Measurements from ENCODE around the gene RASSF8.

RASSF8 gene

DNA sequence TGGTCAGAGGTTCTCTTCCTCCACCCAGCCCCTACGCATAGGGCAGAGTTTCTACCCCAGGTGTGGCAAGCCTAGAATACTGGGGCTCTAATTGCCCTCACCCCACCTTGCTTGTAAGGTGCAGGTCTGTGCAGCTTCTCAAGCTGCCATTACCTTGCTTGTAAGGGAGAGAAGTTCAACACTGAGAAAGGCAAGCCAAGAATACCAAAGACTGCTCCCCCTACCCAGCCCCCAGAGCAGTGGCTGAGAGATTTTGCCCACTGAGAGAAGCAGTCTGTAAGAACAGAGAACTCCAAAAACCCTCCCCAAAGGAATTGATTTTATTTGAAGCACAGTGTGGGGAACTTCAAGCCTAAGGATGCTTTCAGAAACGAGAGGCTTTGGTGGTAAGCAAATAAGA lies 63.1 kb downstream of the RASSF8 start:
- H3K36me3 ChIP-seq (ENCODE audit: control insufficient read depth, insufficient read depth, low read length): no peaks in the 10 kb centered on the region
- H3K9ac ChIP-seq (ENCODE audit: low read length): no peak overlapping the region
- H3K4me1 ChIP-seq (ENCODE audit: control insufficient read depth, insufficient read depth, low read length): no peaks in the 10 kb centered on the region
- H3K9me3 ChIP-seq (ENCODE audit: control insufficient read depth, low read length): no peaks in the 10 kb centered on the region
- H3K4me3 ChIP-seq (ENCODE audit: low read length): no peak overlapping the region
- H3K27me3 ChIP-seq (ENCODE audit: control insufficient read depth, insufficient read depth, low read length): no peaks in the 10 kb centered on the region

GRCh38 chr12:26022043-26022442 lies 63.6 kb downstream of the RASSF8 start:
- Histone ChIP-seq H3K27me3 (ENCODE audit: control insufficient read depth, insufficient read depth, low read length) (no peaks in the 10 kb centered on the region), H3K4me1 (ENCODE audit: control insufficient read depth, insufficient read depth, low read length) (peaks cover under 1% of the 10 kb centered on the region), H3K9me3 (ENCODE audit: control insufficient read depth, low read length) (no peaks in the 10 kb centered on the region), H3K4me3 (ENCODE audit: low read length) (no peak overlapping the region), H3K9ac (ENCODE audit: low read length) (no peak overlapping the region), H3K36me3 (ENCODE audit: control insufficient read depth, insufficient read depth, low read length) (no peaks in the 10 kb centered on the region)

- Histone ChIP-seq H3K9me3 (ENCODE audit: control insufficient read depth, low read length) (no peaks in the 10 kb centered on the region), H3K36me3 (ENCODE audit: control insufficient read depth, insufficient read depth, low read length) (no peaks in the 10 kb centered on the region), H3K27me3 (ENCODE audit: control insufficient read depth, insufficient read depth, low read length) (no peaks in the 10 kb centered on the region), H3K4me3 (ENCODE audit: low read length) (no peak overlapping the region), H3K9ac (ENCODE audit: low read length) (no peak overlapping the region), H3K4me1 (ENCODE audit: control insufficient read depth, insufficient read depth, low read length) (peaks cover 4% of the 10 kb centered on the region)
Observed at GRCh38 chr12:26026713-26027112, 68.2 kb downstream of the RASSF8 start.

GRCh38 chr12:26027401-26027800 lies 68.9 kb downstream of the RASSF8 start:
- no peaks in the 10 kb centered on the region for H3K27me3 ChIP-seq (ENCODE audit: control insufficient read depth, insufficient read depth, low read length)
- no peak overlapping the region for H3K9ac ChIP-seq (ENCODE audit: low read length)
- no peaks in the 10 kb centered on the region for H3K36me3 ChIP-seq (ENCODE audit: control insufficient read depth, insufficient read depth, low read length)
- no peaks in the 10 kb centered on the region for H3K9me3 ChIP-seq (ENCODE audit: control insufficient read depth, low read length)
- H3K4me1 ChIP-seq (ENCODE audit: control insufficient read depth, insufficient read depth, low read length): peaks cover 4% of the 10 kb centered on the region
- no peak overlapping the region for H3K4me3 ChIP-seq (ENCODE audit: low read length)

DNA sequence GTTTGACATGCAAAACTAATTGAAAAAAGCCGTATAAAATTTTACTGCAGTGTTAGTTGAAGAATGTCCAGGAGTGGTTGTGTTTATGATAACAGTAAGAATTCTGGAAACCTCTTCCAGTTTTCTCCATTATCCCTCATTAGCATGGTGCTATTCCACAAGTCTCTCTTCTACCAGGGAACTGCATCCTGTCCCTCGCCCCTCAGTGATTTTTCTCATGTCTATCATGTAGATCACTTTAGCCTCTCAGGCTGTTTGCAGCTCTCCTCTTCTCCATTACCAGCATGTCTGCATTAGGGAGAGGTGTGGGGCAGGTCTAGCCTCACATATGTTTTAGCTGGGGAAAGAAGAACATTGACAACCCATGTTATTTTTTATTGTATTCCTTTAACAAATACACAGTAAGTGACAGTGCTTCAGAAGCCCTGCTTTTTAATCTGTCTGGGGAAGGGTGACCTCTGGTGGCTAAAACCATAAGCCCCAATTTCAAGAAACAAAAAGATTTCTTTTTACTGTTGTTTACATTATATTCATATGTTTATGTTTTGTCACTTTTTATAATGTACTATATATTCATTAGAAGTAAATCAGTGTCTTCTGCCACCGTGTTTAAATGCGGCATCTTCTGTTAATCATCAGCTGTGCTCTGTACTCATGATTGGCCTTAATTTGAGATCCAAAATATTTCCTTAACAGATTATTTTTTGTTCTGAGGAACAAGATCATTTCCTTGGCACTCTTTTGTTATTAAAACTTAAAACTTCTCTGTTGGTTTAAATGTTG lies 70.7 kb downstream of the RASSF8 start:
- Histone ChIP-seq H3K27me3 (ENCODE audit: control insufficient read depth, insufficient read depth, low read length) (no peaks in the 10 kb centered on the region), H3K9ac (ENCODE audit: low read length) (no peak overlapping the region), H3K4me1 (ENCODE audit: control insufficient read depth, insufficient read depth, low read length) (peaks cover 4% of the 10 kb centered on the region)

GRCh38 chr12:26029736-26030022 lies 71.2 kb downstream of the RASSF8 start:
- H3K27me3 ChIP-seq (ENCODE audit: control insufficient read depth, insufficient read depth, low read length): no peaks in the 10 kb centered on the region
- no peaks in the 10 kb centered on the region for H3K36me3 ChIP-seq (ENCODE audit: control insufficient read depth, insufficient read depth, low read length)
- H3K9me3 ChIP-seq (ENCODE audit: control insufficient read depth, low read length): no peaks in the 10 kb centered on the region
- H3K4me1 ChIP-seq (ENCODE audit: control insufficient read depth, insufficient read depth, low read length): peaks cover 4% of the 10 kb centered on the region
- H3K9ac ChIP-seq (ENCODE audit: low read length): no peak overlapping the region
- no peak overlapping the region for H3K4me3 ChIP-seq (ENCODE audit: low read length)

More for the DNA sequence above, 70.7 kb downstream of the RASSF8 start:
- Histone ChIP-seq H3K36me3 (ENCODE audit: control insufficient read depth, insufficient read depth, low read length) (no peaks in the 10 kb centered on the region), H3K9me3 (ENCODE audit: control insufficient read depth, low read length) (no peaks in the 10 kb centered on the region), H3K4me3 (ENCODE audit: low read length) (no peak overlapping the region)

GRCh38 chr12:26030371-26030770 lies 71.9 kb downstream of the RASSF8 start:
- H3K9me3 ChIP-seq (ENCODE audit: control insufficient read depth, low read length): no peaks in the 10 kb centered on the region
- no peak overlapping the region for H3K9ac ChIP-seq (ENCODE audit: low read length)
- H3K36me3 ChIP-seq (ENCODE audit: control insufficient read depth, insufficient read depth, low read length): no peaks in the 10 kb centered on the region
- H3K4me3 ChIP-seq (ENCODE audit: low read length): no peak overlapping the region
- H3K27me3 ChIP-seq (ENCODE audit: control insufficient read depth, insufficient read depth, low read length): no peaks in the 10 kb centered on the region
- peaks cover 4% of the 10 kb centered on the region for H3K4me1 ChIP-seq (ENCODE audit: control insufficient read depth, insufficient read depth, low read length)

- H3K27me3 ChIP-seq (ENCODE audit: control insufficient read depth, insufficient read depth, low read length): no peaks in the 10 kb centered on the region
- H3K9me3 ChIP-seq (ENCODE audit: control insufficient read depth, low read length): no peaks in the 10 kb centered on the region
- no peak overlapping the region for H3K9ac ChIP-seq (ENCODE audit: low read length)
- H3K4me3 ChIP-seq (ENCODE audit: low read length): no peak overlapping the region
- no peaks in the 10 kb centered on the region for H3K36me3 ChIP-seq (ENCODE audit: control insufficient read depth, insufficient read depth, low read length)
- peaks cover 4% of the 10 kb centered on the region for H3K4me1 ChIP-seq (ENCODE audit: control insufficient read depth, insufficient read depth, low read length)
Observed at GRCh38 chr12:26031318-26031717, 72.8 kb downstream of the RASSF8 start.

GRCh38 chr12:26031827-26032226 lies 73.3 kb downstream of the RASSF8 start:
- no peaks in the 10 kb centered on the region for H3K36me3 ChIP-seq (ENCODE audit: control insufficient read depth, insufficient read depth, low read length)
- no peaks in the 10 kb centered on the region for H3K27me3 ChIP-seq (ENCODE audit: control insufficient read depth, insufficient read depth, low read length)
- no peak overlapping the region for H3K9ac ChIP-seq (ENCODE audit: low read length)
- no peak overlapping the region for H3K4me3 ChIP-seq (ENCODE audit: low read length)
- no peaks in the 10 kb centered on the region for H3K9me3 ChIP-seq (ENCODE audit: control insufficient read depth, low read length)
- H3K4me1 ChIP-seq (ENCODE audit: control insufficient read depth, insufficient read depth, low read length): peaks cover 4% of the 10 kb centered on the region

DNA sequence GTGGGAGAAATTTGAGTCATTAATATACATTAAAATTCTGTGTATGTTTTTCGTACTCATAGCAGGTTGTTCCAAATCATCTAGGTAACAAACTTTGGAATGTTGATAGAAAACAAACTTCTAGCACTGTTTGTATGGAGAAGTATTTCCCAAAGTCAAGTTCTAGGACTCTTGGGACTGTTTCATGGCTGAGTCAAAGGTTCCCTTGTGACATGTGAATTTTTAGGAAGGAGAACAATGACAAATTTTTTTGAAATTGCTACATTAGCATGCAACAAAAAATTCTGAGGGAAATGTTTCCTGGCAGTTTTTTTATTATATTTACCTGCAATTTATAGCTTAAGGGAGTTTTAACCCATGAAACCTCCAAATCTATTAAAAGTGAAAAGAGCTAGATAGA lies 73.8 kb downstream of the RASSF8 start:
- Histone ChIP-seq H3K9me3 (ENCODE audit: control insufficient read depth, low read length) (no peaks in the 10 kb centered on the region), H3K9ac (ENCODE audit: low read length) (no peak overlapping the region), H3K4me3 (ENCODE audit: low read length) (no peak overlapping the region), H3K4me1 (ENCODE audit: control insufficient read depth, insufficient read depth, low read length) (peaks cover 2% of the 10 kb centered on the region), H3K27me3 (ENCODE audit: control insufficient read depth, insufficient read depth, low read length) (no peaks in the 10 kb centered on the region), H3K36me3 (ENCODE audit: control insufficient read depth, insufficient read depth, low read length) (no peaks in the 10 kb centered on the region)

DNA sequence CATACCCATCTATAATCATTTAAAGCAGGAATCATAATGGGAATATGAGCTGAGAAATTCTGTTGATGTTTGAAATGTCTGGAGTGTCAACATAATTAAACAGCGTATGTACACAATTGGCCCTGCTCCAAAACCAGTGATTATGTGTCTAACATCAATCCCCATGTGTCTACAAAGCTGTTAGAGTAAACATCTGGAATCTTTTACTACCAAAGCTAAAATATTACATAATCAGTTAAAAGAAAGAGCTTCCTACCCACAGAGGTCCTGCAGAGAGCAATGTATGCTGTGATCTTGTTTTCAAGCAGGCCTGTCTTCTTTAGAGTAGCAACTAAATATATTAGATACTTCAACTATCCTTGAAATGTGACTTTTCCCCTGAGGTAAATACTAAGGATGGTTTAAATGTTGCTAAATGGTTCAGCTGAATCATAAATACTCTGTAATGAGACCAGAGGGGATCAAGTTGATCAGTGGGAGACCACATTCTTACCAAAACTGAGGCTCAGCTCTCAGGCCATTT lies 74.3 kb downstream of the RASSF8 start:
- H3K36me3 ChIP-seq (ENCODE audit: control insufficient read depth, insufficient read depth, low read length): no peaks in the 10 kb centered on the region
- no peak overlapping the region for H3K9ac ChIP-seq (ENCODE audit: low read length)
- H3K9me3 ChIP-seq (ENCODE audit: control insufficient read depth, low read length): no peaks in the 10 kb centered on the region
- no peaks in the 10 kb centered on the region for H3K4me1 ChIP-seq (ENCODE audit: control insufficient read depth, insufficient read depth, low read length)
- no peaks in the 10 kb centered on the region for H3K27me3 ChIP-seq (ENCODE audit: control insufficient read depth, insufficient read depth, low read length)
- H3K4me3 ChIP-seq (ENCODE audit: low read length): no peak overlapping the region

- no peaks in the 10 kb centered on the region for H3K4me1 ChIP-seq (ENCODE audit: control insufficient read depth, insufficient read depth, low read length)
- no peak overlapping the region for H3K9ac ChIP-seq (ENCODE audit: low read length)
- no peaks in the 10 kb centered on the region for H3K36me3 ChIP-seq (ENCODE audit: control insufficient read depth, insufficient read depth, low read length)
- H3K27me3 ChIP-seq (ENCODE audit: control insufficient read depth, insufficient read depth, low read length): no peaks in the 10 kb centered on the region
- no peak overlapping the region for H3K4me3 ChIP-seq (ENCODE audit: low read length)
- H3K9me3 ChIP-seq (ENCODE audit: control insufficient read depth, low read length): no peaks in the 10 kb centered on the region
Observed at GRCh38 chr12:26034371-26035142, 76.1 kb downstream of the RASSF8 start.
